Measurements from ENCODE around the gene TUNAR. TPM values are rescaled to one million over a fixed set of nuclear protein-coding genes. Genes with fewer than 3 reads are reported as not detected.

TUNAR gene
- total RNA-seq, 2 experiments from 2014 or later: not detected

DNA sequence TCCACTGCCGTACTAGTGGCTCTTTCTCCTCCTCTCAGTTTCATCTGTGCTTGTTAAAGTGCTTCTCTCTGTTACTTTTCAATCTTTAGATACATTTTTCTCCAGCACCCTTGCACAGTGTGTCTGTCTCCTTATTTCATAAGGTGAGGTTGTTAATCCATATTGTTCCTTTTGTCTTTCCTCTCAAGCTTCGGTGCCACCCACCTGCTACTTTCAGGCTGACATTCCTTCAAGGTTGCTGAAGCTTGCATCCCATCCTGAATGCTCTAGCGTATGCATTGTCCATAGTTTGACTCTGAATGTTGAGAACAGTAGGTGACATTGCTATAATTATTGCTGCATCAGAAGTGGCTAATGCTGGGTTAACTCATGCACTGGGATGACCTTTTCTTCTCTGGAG, 20.6 kb downstream of the TUNAR start:
- ChIA-PET CTCF (no interaction called here), POLR2A (no interaction called here)
- TF ChIP-seq CTCF (IDR thresholded peaks at IDR 0.05): no peak
- H3K36me3 Mint-ChIP-seq (ENCODE audit: low read depth): no peaks in the 10 kb centered on the region
- no peaks in the 10 kb centered on the region for H3K9me3 ChIP-seq (ENCODE audit: control insufficient read depth in 1 of 2, insufficient read depth in 1 of 2, low read length in 2 of 2)
- H3K4me3 Mint-ChIP-seq: no peak overlapping the region
- peaks cover 1 to 4% of the 10 kb centered on the region in 2 experiments for H3K27me3 ChIP-seq (ENCODE audit: control insufficient read depth in 1 of 2, insufficient read depth in 2 of 2, low read length in 2 of 2)
- no peaks in the 10 kb centered on the region for H3K36me3 ChIP-seq (ENCODE audit: insufficient read depth, low read length)
- H3K27ac Mint-ChIP-seq: no peak overlapping the region
- no peaks in the 10 kb centered on the region for H3K4me1 Mint-ChIP-seq (ENCODE audit: low read depth)
- no peak overlapping the region for H3K27ac ChIP-seq (ENCODE audit: low read depth in 1 of 2, low read length in 2 of 2)
- H3K4me1 ChIP-seq (ENCODE audit: insufficient read depth, low read length): no peaks in the 10 kb centered on the region
- H3K4me3 ChIP-seq (ENCODE audit: low read length): no peak overlapping the region
- no peaks in the 10 kb centered on the region for H3K9me3 Mint-ChIP-seq
- DNase-seq: no peak
- intact Hi-C loops (cut with DNase I, micrococcal nuclease): loop anchor here in 1 of 2 experiments (5.0 kb wide), 1 partner anchor 95 kb away; no protein-coding TSS in a partner anchor
- ATAC-seq (ENCODE audit: poor library complexity): no peak
- peaks cover 66% of the 10 kb centered on the region for H3K27me3 Mint-ChIP-seq

DNA sequence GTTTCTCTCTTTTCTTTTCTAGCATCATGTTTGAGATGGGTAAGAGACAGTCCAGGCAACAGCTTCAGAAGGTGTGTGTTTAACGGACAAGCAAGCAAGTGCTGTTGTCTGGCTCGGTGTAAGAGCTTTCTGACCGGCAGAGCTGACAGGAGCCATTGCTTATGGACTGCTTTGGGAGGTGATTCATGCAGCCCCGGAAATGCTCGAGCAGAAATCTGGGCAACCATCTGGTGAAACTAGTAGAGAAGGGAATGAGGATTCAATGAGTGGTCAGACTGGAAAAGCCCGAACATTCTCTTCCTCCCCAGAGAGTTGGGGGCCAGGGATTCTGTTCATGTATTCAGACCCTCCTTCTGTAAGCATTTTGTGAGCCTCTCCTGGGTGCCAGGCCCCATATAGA, 24.4 kb downstream of the TUNAR start:
- ATAC-seq (ENCODE audit: poor library complexity) (no peak), DNase-seq (no peak)
- no peaks in the 10 kb centered on the region for H3K36me3 ChIP-seq (ENCODE audit: insufficient read depth, low read length)
- H3K4me1 ChIP-seq (ENCODE audit: insufficient read depth, low read length): no peaks in the 10 kb centered on the region
- intact Hi-C loops (cut with DNase I, micrococcal nuclease): no loop called here
- H3K4me1 Mint-ChIP-seq (ENCODE audit: low read depth): no peaks in the 10 kb centered on the region
- H3K27ac ChIP-seq (ENCODE audit: low read depth in 1 of 2, low read length in 2 of 2): no peak overlapping the region
- no peak overlapping the region for H3K27ac Mint-ChIP-seq
- CTCF ChIA-PET: no interaction called here
- H3K27me3 ChIP-seq (ENCODE audit: control insufficient read depth in 1 of 2, insufficient read depth in 2 of 2, low read length in 2 of 2): peaks cover 4 to 5% of the 10 kb centered on the region in 2 experiments
- peaks cover 67% of the 10 kb centered on the region for H3K27me3 Mint-ChIP-seq
- H3K9me3 ChIP-seq (ENCODE audit: control insufficient read depth in 1 of 2, insufficient read depth in 1 of 2, low read length in 2 of 2): no peaks in the 10 kb centered on the region
- H3K4me3 ChIP-seq (ENCODE audit: low read length): no peak overlapping the region
- H3K9me3 Mint-ChIP-seq: no peaks in the 10 kb centered on the region
- no peak overlapping the region for H3K4me3 Mint-ChIP-seq
- POLR2A ChIA-PET: no interaction called here
- H3K36me3 Mint-ChIP-seq (ENCODE audit: low read depth): no peaks in the 10 kb centered on the region
- TF ChIP-seq CTCF (IDR thresholded peaks at IDR 0.05): no peak

DNA sequence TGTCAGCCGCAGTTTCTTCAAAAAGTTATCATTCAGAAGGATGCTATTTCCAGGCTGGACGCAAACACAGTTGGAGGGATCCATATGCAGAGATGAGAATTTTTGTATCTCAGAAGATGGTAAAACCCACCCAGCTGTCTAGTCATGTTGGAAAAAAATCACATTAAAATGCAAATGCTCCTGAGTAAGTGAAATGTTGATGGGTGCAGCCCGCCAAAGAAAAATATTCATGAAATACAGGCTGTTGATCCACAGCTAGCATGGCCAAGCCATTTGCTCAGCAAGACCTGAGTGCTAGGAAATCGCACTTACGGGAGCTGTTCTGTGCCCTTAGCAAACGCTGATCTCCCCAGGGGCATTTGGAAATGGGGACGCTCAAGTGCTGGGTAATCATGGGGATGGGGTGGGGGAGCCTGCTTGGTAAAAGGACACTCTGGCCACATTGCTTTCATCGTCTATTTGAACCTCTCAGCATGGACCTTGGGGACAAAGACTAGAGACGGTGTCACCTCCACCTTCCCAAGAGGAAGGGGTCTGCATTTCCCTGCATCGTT, 25.7 kb downstream of the TUNAR start:
- DNase-seq: no peak
- H3K4me3 ChIP-seq (ENCODE audit: low read length): no peak overlapping the region
- peaks cover 4 to 5% of the 10 kb centered on the region in 2 experiments for H3K27me3 ChIP-seq (ENCODE audit: control insufficient read depth in 1 of 2, insufficient read depth in 2 of 2, low read length in 2 of 2)
- intact Hi-C loops (cut with DNase I, micrococcal nuclease): no loop called here
- ChIA-PET CTCF (no interaction called here), POLR2A (no interaction called here)
- Mint-ChIP-seq H3K27ac (no peak overlapping the region), H3K36me3 (ENCODE audit: low read depth) (no peaks in the 10 kb centered on the region), H3K27me3 (peaks cover 64% of the 10 kb centered on the region), H3K4me1 (ENCODE audit: low read depth) (no peaks in the 10 kb centered on the region), H3K4me3 (no peak overlapping the region), H3K9me3 (no peaks in the 10 kb centered on the region)
- no peaks in the 10 kb centered on the region for H3K9me3 ChIP-seq (ENCODE audit: control insufficient read depth in 1 of 2, insufficient read depth in 1 of 2, low read length in 2 of 2)
- H3K27ac ChIP-seq (ENCODE audit: low read depth in 1 of 2, low read length in 2 of 2): no peak overlapping the region
- TF ChIP-seq CTCF (IDR thresholded peaks at IDR 0.05): no peak
- ATAC-seq (ENCODE audit: poor library complexity): no peak
- H3K36me3 ChIP-seq (ENCODE audit: insufficient read depth, low read length): no peaks in the 10 kb centered on the region
- no peaks in the 10 kb centered on the region for H3K4me1 ChIP-seq (ENCODE audit: insufficient read depth, low read length)

Measured in CD4-positive, alpha-beta T cell (primary cell).